ENCODE measurements around the gene ERBB4.

DNA sequence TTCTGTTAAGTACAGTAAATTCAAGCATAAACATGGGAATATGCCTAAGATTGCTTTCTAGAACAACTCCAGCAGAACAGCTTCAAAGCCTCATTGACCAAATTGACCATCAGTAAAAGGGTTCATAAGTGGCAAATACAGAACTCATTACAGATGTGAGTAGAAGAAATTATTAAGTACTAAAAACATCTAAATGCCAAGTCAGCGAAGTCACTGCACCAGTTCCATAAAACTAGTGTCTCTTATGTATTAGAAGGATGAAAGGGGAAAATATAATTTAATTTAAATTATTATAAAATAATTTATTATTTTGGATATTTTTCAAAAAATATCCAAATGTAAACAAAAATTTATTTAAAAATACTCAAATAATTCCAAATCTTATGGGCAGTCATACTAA, 553.2 kb downstream of the ERBB4 start:
- TF ChIP-seq, protein P1, sequence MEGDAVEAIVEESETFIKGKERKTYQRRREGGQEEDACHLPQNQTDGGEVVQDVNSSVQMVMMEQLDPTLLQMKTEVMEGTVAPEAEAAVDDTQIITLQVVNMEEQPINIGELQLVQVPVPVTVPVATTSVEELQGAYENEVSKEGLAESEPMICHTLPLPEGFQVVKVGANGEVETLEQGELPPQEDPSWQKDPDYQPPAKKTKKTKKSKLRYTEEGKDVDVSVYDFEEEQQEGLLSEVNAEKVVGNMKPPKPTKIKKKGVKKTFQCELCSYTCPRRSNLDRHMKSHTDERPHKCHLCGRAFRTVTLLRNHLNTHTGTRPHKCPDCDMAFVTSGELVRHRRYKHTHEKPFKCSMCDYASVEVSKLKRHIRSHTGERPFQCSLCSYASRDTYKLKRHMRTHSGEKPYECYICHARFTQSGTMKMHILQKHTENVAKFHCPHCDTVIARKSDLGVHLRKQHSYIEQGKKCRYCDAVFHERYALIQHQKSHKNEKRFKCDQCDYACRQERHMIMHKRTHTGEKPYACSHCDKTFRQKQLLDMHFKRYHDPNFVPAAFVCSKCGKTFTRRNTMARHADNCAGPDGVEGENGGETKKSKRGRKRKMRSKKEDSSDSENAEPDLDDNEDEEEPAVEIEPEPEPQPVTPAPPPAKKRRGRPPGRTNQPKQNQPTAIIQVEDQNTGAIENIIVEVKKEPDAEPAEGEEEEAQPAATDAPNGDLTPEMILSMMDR (conservative IDR thresholded peaks at IDR 0.05; ENCODE audit: low read length), result no peak
- TF ChIP-seq EZH2phosphoT487 (IDR thresholded peaks at IDR 0.05; ENCODE audit: borderline replicate concordance, low read depth, low read length), result no peak
